Common myeloid progenitor, CD34-positive (primary cell): ENCODE data around the gene HOXA9.
A peak's percentile ranks its signal among the peaks of the same experiment; 100 is the strongest.

Source experiments
- CTCF ChIA-PET: fragments of 350-600 bp; sonication (Branson Sonifier 250); formaldehyde crosslinking; loops from one replicate; lab custom pipeline; 2021; ENCODE audit warnings: antibody characterized with exemption; lab: Charles Lee
- POLR2A ChIA-PET: fragments of 350-600 bp; sonication (Branson Sonifier 250); formaldehyde crosslinking; loops from one replicate; lab custom pipeline; 2021; ENCODE audit warnings: antibody characterized with exemption; lab: Charles Lee
- DNase-seq, 3 donors: peaks; one replicate each; pipeline versions ENCODE4 v3.0.0 to v3.0.0-alpha.2; 2013
- H3K27ac ChIP-seq, 2 experiments: 1 replicate in 1 of 2; 2 replicates in 1 of 2; pipeline ENCODE4 v1.7.0; 2013; ENCODE audit warnings: inconsistent platforms in 2 of 2, low read length in 2 of 2, mild to moderate bottlenecking in 2 of 2, low read depth in 1 of 2, moderate library complexity in 1 of 2; ENCODE audit not compliant: severe bottlenecking in 2 of 2, insufficient read depth in 1 of 2, poor library complexity in 1 of 2
- H3K27me3 ChIP-seq, 5 experiments: replicated peaks in 2 of 5; 1 replicate in 3 of 5; 2 replicates in 2 of 5; pipeline versions ENCODE4 v1.6.1 to v1.7.0; 2013; ENCODE audit warnings: low read length in 4 of 5, mild to moderate bottlenecking in 2 of 5, moderate library complexity in 2 of 5, inconsistent platforms in 1 of 5; ENCODE audit not compliant: insufficient read depth in 5 of 5, control insufficient read depth in 4 of 5
- H3K36me3 ChIP-seq, 4 experiments: 1 replicate in 2 of 4; 2 replicates in 2 of 4; pipeline versions ENCODE4 v1.6.1 to v1.7.0; 2013; ENCODE audit warnings: low read length in 3 of 4, control low read depth in 1 of 4, mild to moderate bottlenecking in 1 of 4; ENCODE audit not compliant: control insufficient read depth in 4 of 4, insufficient read depth in 4 of 4
- H3K4me1 ChIP-seq, 4 experiments: 1 replicate in 3 of 4; 2 replicates in 1 of 4; pipeline versions ENCODE4 v1.6.1 to v1.7.1; 2013; ENCODE audit warnings: low read length in 3 of 4, mild to moderate bottlenecking in 3 of 4, control low read depth in 1 of 4, inconsistent platforms in 1 of 4, moderate library complexity in 1 of 4; ENCODE audit not compliant: control insufficient read depth in 4 of 4, insufficient read depth in 4 of 4; ENCODE audit errors: control extremely low read depth in 1 of 4
- H3K4me3 ChIP-seq, 7 experiments: 1 replicate in 4 of 7; 2 replicates in 3 of 7; pipeline versions ENCODE4 v1.5.1 to v1.7.0; 2013; ENCODE audit warnings: mild to moderate bottlenecking in 7 of 7, low read length in 6 of 7, moderate library complexity in 6 of 7, inconsistent platforms in 2 of 7, low read depth in 2 of 7, control low read depth in 1 of 7; ENCODE audit not compliant: insufficient read depth in 4 of 7, control insufficient read depth in 1 of 7; ENCODE audit errors: extremely low read depth in 1 of 7
- H3K9me3 ChIP-seq, 5 experiments: 1 replicate in 4 of 5; 2 replicates in 1 of 5; pipeline versions ENCODE4 v1.6.1 to v1.7.1; 2013; ENCODE audit warnings: low read length in 4 of 5, mild to moderate bottlenecking in 2 of 5, inconsistent platforms in 1 of 5, low read depth in 1 of 5, moderate library complexity in 1 of 5; ENCODE audit not compliant: control insufficient read depth in 4 of 5, insufficient read depth in 2 of 5; ENCODE audit errors: control extremely low read depth in 1 of 5
- WGBS: methylation state at CpG from one replicate; pipeline ENCODE4 v1.1.5; 2013; ENCODE audit not compliant: insufficient coverage; 5-methylcytosine and 5-hydroxymethylcytosine counted together

The HOXA9 gene

DNA sequence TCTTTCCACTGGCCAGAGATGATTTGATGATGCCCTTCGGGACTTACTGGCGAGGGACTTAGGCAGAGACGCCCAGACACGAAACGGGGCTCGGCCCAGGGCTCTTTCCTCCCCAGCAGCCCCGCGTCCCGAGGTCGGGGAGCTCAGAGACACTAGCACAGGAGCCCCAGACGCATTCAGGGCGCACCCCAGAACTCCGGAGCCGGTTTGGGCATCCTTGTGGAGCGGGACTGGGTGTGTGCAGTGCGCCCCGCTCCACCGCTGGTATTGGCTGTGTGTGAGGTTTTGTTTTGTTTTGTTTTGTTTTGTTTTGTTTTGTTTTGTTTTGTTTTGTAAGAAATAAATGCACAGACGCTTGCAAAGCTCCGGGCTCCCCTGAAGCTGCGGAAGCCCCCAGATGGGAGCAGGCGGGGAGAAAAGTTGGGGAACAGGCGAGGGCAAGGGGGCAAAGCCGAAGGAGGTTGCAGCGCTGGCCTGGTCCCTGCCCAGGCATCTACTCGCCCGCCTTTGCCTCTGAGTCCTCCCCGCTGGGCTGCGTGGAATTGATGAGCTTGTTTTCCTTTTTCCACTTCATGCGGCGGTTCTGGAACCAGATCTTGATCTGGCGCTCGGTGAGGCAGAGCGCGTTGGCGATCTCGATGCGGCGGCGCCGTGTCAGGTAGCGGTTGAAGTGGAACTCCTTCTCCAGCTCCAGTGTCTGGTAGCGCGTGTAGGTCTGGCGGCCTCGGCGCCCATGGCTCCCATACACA lies 20.0 kb downstream of the HOXA9 start:
- Histone ChIP-seq H3K27ac (peak overlapping the region in 1 of 2 experiments; percentile 61), H3K4me1 (peaks cover 5 to 62% (median 54%) of the 10 kb centered on the region in 4 experiments), H3K9me3 (peaks cover 0 to 4% (median 0%) of the 10 kb centered on the region in 5 experiments), H3K4me3 (peak overlapping the region in 3 of 7 experiments; percentile 5 to 79 (median 40)), H3K36me3 (peaks cover 2 to 87% (median 49%) of the 10 kb centered on the region in 4 experiments), H3K27me3 (no peaks in the 10 kb centered on the region)
- ChIA-PET CTCF (interaction anchor here (0.6 to 9.1 kb wide), 9 partner anchors 8 to 476 kb away, joined by 3 to 87 read pairs (median 5); partner anchors contain the start of gene HOXA4), POLR2A (interaction anchor here (0.8 to 1.0 kb wide), 2 partner anchors 14 to 23 kb away, joined by 3 read pairs; no protein-coding TSS in a partner anchor)
- WGBS = 77% methylated on average over 29 of the region's 47 CpGs
- no peak for DNase-seq

DNA sequence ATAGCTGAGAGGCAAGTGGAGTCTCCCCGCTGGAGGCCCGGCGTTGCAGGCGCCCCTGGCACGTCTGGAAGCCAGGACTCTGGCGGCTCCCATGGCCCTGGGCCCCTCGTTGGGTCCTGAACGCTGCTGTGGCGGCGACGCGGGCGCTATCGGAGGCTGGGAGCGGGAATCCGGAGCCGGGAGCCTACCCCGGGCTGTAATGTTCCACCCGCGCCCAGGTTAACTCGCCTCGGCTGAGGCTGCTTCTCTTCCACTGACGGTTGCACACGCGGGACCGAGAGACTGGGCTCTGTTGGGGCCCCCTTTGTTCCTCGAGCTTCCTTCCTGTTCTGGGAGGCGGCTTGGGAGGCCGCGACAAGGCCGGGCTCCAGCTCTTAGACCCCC lies 20.6 kb downstream of the HOXA9 start:
- H3K9me3 ChIP-seq = peaks cover 0 to 4% (median 0%) of the 10 kb centered on the region in 5 experiments
- peak overlapping the region in 4 of 7 experiments; percentile 2 to 79 (median 22) for H3K4me3 ChIP-seq
- H3K27me3 ChIP-seq = no peaks in the 10 kb centered on the region
- WGBS = 44% methylated on average over 26 of the region's 31 CpGs
- POLR2A ChIA-PET = interaction anchor here (0.6 to 1.0 kb wide), 3 partner anchors 15 to 32 kb away, joined by 3 read pairs; no protein-coding TSS in a partner anchor
- H3K4me1 ChIP-seq = peaks cover 3 to 56% (median 48%) of the 10 kb centered on the region in 4 experiments
- CTCF ChIA-PET = interaction anchor here (0.6 to 9.1 kb wide), 11 partner anchors 8 to 475 kb away, joined by 3 to 87 read pairs (median 5); partner anchors contain the start of genes HOXA3 and HOXA4
- peak overlapping the region in 1 of 2 experiments; percentile 61 for H3K27ac ChIP-seq
- H3K36me3 ChIP-seq = peaks cover 2 to 89% (median 53%) of the 10 kb centered on the region in 4 experiments
- DNase-seq = no peak

DNA sequence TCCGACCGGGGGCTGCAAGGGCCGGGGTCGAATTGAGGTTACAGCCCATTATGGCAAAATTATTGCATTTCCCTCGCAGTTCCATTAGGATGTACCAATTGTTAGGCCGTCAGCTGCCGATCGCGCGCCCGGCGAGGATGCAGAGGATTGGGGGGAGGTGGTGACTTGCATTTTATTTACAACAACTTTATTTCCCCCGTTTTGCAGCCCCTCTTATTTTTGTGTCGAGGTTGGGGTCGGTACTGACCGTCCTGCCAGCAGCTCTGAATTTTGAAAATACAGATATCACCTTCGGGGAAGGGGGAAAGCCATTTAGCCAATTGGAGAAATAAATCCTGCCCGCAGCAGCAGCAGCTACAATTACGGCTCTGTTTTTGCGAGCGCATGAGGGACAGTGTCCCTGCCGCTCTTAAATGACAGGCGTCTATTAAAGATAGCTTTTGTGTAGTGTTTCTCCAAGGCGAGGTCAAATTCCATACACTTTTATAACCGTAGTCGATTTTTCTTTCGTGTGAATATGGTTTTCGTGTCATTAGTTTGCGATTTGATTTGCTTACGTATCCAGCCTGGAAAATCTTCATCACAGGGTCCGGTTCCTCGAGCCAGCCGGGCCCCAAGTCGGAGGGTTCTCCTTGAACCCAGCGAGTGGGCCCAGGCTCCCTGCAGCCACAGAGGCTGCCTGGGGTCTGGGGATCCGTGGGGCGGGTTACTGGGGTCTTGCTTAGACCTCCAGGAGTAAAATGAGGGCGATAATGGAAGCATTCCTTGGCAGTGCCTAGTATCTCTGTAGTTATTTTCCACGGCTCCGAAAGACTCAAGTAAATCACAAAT lies 21.2 kb downstream of the HOXA9 start:
- H3K4me3 ChIP-seq = peak overlapping the region in 4 of 7 experiments; percentile 5 to 79 (median 32)
- H3K36me3 ChIP-seq = peaks cover 2 to 90% (median 57%) of the 10 kb centered on the region in 4 experiments
- H3K4me1 ChIP-seq = peaks cover under 1 to 52% (median 45%) of the 10 kb centered on the region in 4 experiments
- ChIA-PET POLR2A (interaction anchor here (0.6 to 1.0 kb wide), 2 partner anchors 24 to 32 kb away, joined by 3 read pairs; no protein-coding TSS in a partner anchor), CTCF (interaction anchor here (0.6 to 9.1 kb wide), 17 partner anchors 8 to 1251 kb away, joined by 3 to 87 read pairs (median 4); partner anchors contain the start of genes HOXA3 and HOXA4)
- peak overlapping the region in 1 of 2 experiments; percentile 61 for H3K27ac ChIP-seq
- 85% methylated on average over 32 of the region's 40 CpGs for WGBS
- peaks cover 0 to 4% (median 0%) of the 10 kb centered on the region in 5 experiments for H3K9me3 ChIP-seq
- H3K27me3 ChIP-seq = no peaks in the 10 kb centered on the region
- DNase-seq = no peak

DNA sequence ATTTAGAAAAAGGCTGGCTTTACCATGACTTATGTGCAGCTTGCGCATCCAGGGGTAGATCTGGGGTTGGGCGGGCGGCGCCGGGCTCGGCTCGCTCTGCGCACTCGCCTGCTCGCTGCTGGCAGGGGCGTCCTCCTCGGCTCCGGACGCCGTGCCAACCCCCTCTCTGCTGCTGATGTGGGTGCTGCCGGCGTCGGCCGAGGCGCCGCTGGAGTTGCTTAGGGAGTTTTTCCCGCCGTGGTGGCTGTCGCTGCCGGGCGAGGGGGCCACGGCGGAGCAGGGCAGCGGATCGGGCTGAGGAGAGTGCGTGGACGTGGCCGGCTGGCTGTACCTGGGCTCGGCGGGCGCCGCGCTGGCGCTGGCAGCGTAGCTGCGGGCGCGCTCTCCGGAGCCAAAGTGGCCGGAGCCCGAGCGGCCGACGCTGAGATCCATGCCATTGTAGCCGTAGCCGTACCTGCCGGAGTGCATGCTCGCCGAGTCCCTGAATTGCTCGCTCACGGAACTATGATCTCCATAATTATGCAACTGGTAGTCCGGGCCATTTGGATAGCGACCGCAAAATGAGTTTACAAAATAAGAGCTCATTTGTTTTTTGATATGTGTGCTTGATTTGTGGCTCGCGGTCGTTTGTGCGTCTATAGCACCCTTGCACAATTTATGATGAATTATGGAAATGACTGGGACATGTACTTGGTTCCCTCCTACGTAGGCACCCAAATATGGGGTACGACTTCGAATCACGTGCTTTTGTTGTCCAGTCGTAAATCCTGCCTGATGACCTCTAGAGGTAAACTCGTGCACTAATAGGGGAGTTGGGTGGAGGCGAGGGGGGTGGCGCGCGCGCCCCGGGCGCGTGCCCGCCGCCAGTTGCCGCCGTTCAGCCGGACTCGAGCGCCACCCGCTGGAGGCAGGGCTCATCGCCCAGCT lies 22.1 kb downstream of the HOXA9 start, which contains the start of gene HOXA5:
Gene HOXA5 (minus strand): TSS at position 659 of the 927 bp plus-strand sequence. CDS start 74 bp downstream, at position 585.
- Histone ChIP-seq H3K36me3 (peaks cover 2 to 89% (median 62%) of the 10 kb centered on the region in 4 experiments), H3K4me3 (peak within 1 kb of the TSS; percentile 5 to 79 (median 46)), H3K27ac (peak within 1 kb of the TSS in 1 of 2 experiments; percentile 61), H3K27me3 (no peaks in the 10 kb centered on the region), H3K4me1 (peaks cover 0 to 47% (median 44%) of the 10 kb centered on the region in 4 experiments), H3K9me3 (peaks cover 0 to 4% (median 0%) of the 10 kb centered on the region in 5 experiments)
- CTCF ChIA-PET = interaction anchor here (0.6 to 9.1 kb wide), 15 partner anchors 9 to 1250 kb away, joined by 3 to 87 read pairs (median 4); partner anchors contain the start of gene HOXA3
- POLR2A ChIA-PET = interaction anchor here (0.8 kb wide), 1 partner anchor 8 kb away, joined by 3 read pairs; no protein-coding TSS in a partner anchor
- peak; percentile 69 to 92 (median 90) for DNase-seq
- 82% methylated on average over 65 of the region's 86 CpGs for WGBS

DNA sequence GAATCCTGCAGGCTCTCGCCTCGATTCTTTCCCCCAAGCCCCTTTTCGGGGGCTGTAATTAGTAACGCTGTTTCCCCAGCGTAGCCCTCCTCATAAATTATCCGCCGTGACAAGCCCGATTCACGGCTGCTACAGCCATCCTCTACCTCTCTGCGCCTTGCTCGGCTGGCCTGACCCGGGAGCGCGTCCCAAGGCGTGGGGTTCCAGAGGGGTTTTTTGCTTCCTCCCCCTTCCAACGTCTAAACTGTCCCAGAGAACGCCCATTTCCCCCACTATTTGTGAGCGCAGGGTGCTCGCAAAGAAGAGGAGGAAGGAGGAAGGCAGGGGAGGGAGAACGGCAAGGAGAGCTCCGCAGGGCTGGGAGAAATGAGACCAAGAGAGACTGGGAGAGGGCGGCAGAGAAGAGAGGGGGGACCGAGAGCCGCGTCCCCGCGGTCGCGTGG lies 22.7 kb downstream of the HOXA9 start:
- WGBS = 75% methylated on average over 18 of the region's 29 CpGs
- H3K9me3 ChIP-seq = peaks cover 0 to 4% (median 0%) of the 10 kb centered on the region in 5 experiments
- peaks cover under 1 to 48% (median 45%) of the 10 kb centered on the region in 4 experiments for H3K4me1 ChIP-seq
- CTCF ChIA-PET = interaction anchor here (1.0 to 9.1 kb wide), 5 partner anchors 8 to 461 kb away, joined by 3 to 87 read pairs (median 6); no protein-coding TSS in a partner anchor
- POLR2A ChIA-PET = interaction anchor here (0.8 kb wide), 1 partner anchor 8 kb away, joined by 3 read pairs; no protein-coding TSS in a partner anchor
- H3K27me3 ChIP-seq = no peaks in the 10 kb centered on the region
- peak overlapping the region in 1 of 2 experiments; percentile 61 for H3K27ac ChIP-seq
- no peak for DNase-seq
- peaks cover 5 to 90% (median 65%) of the 10 kb centered on the region in 4 experiments for H3K36me3 ChIP-seq
- H3K4me3 ChIP-seq = peak overlapping the region in 6 of 7 experiments; percentile 33 to 56 (median 42)
